ENCODE data around the gene DCLK2.

Gene DCLK2

GRCh38 chr4:150117629-150118028 is 39.4 kb downstream of the DCLK2 start:
- DNase-seq (ENCODE audit: low read depth in 2 of 2), result no peak

GRCh38 chr4:150119492-150119891 is 41.2 kb downstream of the DCLK2 start:
- DNase-seq (ENCODE audit: low read depth in 2 of 2), result no peak

- DNase-seq (ENCODE audit: low read depth in 2 of 2), result no peak
Measured at GRCh38 chr4:150123087-150123486, 44.8 kb downstream of the DCLK2 start.

- no peak for DNase-seq (ENCODE audit: low read depth in 2 of 2)
Measured at GRCh38 chr4:150123796-150124677, 45.8 kb downstream of the DCLK2 start.

- no peak for DNase-seq (ENCODE audit: low read depth in 2 of 2)
Measured at GRCh38 chr4:150126201-150126863, 48.1 kb downstream of the DCLK2 start.

GRCh38 chr4:150126864-150127203 is 48.6 kb downstream of the DCLK2 start:
- DNase-seq (ENCODE audit: low read depth in 2 of 2), result no peak

GRCh38 chr4:150127757-150128156 is 49.5 kb downstream of the DCLK2 start:
- no peak for DNase-seq (ENCODE audit: low read depth in 2 of 2)

- no peak for DNase-seq (ENCODE audit: low read depth in 2 of 2)
Measured at GRCh38 chr4:150130933-150131332, 52.7 kb downstream of the DCLK2 start.

- no peak for DNase-seq (ENCODE audit: low read depth in 2 of 2)
Measured at GRCh38 chr4:150131581-150132228, 53.5 kb downstream of the DCLK2 start.

- DNase-seq (ENCODE audit: low read depth in 2 of 2), result no peak
Measured at GRCh38 chr4:150133605-150134004, 55.4 kb downstream of the DCLK2 start.

- no peak for DNase-seq (ENCODE audit: low read depth in 2 of 2)
Measured at GRCh38 chr4:150135134-150135772, 57.0 kb downstream of the DCLK2 start.

GRCh38 chr4:150136036-150136435 is 57.8 kb downstream of the DCLK2 start:
- no peak for DNase-seq (ENCODE audit: low read depth in 2 of 2)

- DNase-seq (ENCODE audit: low read depth in 2 of 2), result no peak
Measured at GRCh38 chr4:150136481-150136880, 58.2 kb downstream of the DCLK2 start.

GRCh38 chr4:150139297-150139865 is 61.1 kb downstream of the DCLK2 start:
- DNase-seq (ENCODE audit: low read depth in 2 of 2), result no peak

GRCh38 chr4:150140774-150141400 is 62.6 kb downstream of the DCLK2 start:
- DNase-seq (ENCODE audit: low read depth in 2 of 2), result no peak

- no peak for DNase-seq (ENCODE audit: low read depth in 2 of 2)
Measured at GRCh38 chr4:150141756-150142155, 63.5 kb downstream of the DCLK2 start.

GRCh38 chr4:150142831-150143230 is 64.6 kb downstream of the DCLK2 start:
- no peak for DNase-seq (ENCODE audit: low read depth in 2 of 2)

- DNase-seq (ENCODE audit: low read depth in 2 of 2), result no peak
Measured at GRCh38 chr4:150145090-150145945, 67.1 kb downstream of the DCLK2 start.

- DNase-seq (ENCODE audit: low read depth in 2 of 2), result no peak
Measured at GRCh38 chr4:150145946-150146340, 67.7 kb downstream of the DCLK2 start.

- no peak for DNase-seq (ENCODE audit: low read depth in 2 of 2)
Measured at GRCh38 chr4:150149381-150149780, 71.1 kb downstream of the DCLK2 start.

All from activated CD4-positive, alpha-beta T cell treated with anti-CD3 and anti-CD28 coated beads for 24 hours (primary cell).